OCI-LY1 (cell line): ENCODE data around the gene CEBPZOS.

ENCODE experiments used
- H2AFZ ChIP-seq: fragments of 200-600 bp; sonication (generic), shearing (Covaris generic); 2 replicates; pipeline ENCODE4 v1.6.0; 2014; ENCODE audit warnings: antibody characterized with exemption, mild to moderate bottlenecking, low read length
- H3F3A ChIP-seq: fragments of 200-600 bp; sonication (generic), shearing (Covaris generic); 2 replicates; pipeline ENCODE4 v1.6.0; 2014; ENCODE audit warnings: mild to moderate bottlenecking, antibody characterized with exemption, low read length, moderate library complexity; ENCODE audit not compliant: insufficient read depth
- H3K27ac ChIP-seq: fragments of 200-600 bp; sonication (generic); 2 replicates; pipeline ENCODE4 v1.5.1; 2014; ENCODE audit warnings: low read length, mixed run types, mild to moderate bottlenecking, low read depth; ENCODE audit not compliant: poor library complexity, severe bottlenecking
- H3K27me3 ChIP-seq: fragments of 200-600 bp; sonication (generic); 2 replicates; pipeline ENCODE4 v1.6.0; 2014; ENCODE audit warnings: antibody characterized with exemption, mild to moderate bottlenecking, low read length, moderate library complexity; ENCODE audit not compliant: insufficient read depth
- H3K36me3 ChIP-seq: fragments of 200-600 bp; sonication (generic); 2 replicates; pipeline ENCODE4 v1.6.1; 2014; ENCODE audit warnings: mild to moderate bottlenecking, antibody characterized with exemption, low read length, moderate library complexity, mixed read lengths; ENCODE audit not compliant: insufficient read depth
- H3K4me1 ChIP-seq: fragments of 200-600 bp; sonication (generic); 2 replicates; pipeline ENCODE4 v1.5.1; 2014; ENCODE audit warnings: mild to moderate bottlenecking, low read length, moderate library complexity; ENCODE audit not compliant: insufficient read depth, severe bottlenecking
- H3K4me2 ChIP-seq: fragments of 200-600 bp; sonication (generic), shearing (Covaris generic); 2 replicates; pipeline ENCODE4 v1.6.1; 2014; ENCODE audit warnings: low read length
- H3K4me3 ChIP-seq: fragments of 200-600 bp; sonication (generic); 2 replicates; pipeline ENCODE4 v1.5.1; 2014; ENCODE audit warnings: low read length, low read depth, mild to moderate bottlenecking, mixed read lengths; ENCODE audit not compliant: poor library complexity, severe bottlenecking
- H3K79me2 ChIP-seq: fragments of 200-600 bp; shearing (Covaris generic); 2 replicates; pipeline ENCODE4 v1.6.1; 2016; ENCODE audit warnings: mixed run types, low read length, mixed read lengths; ENCODE audit not compliant: insufficient read depth
- H3K9ac ChIP-seq: fragments of 200-600 bp; sonication (generic), shearing (Covaris generic); 2 replicates; pipeline ENCODE4 v1.6.1; 2014; ENCODE audit warnings: mild to moderate bottlenecking, low read length, mixed read lengths
- H3K9me2 ChIP-seq: fragments of 200-600 bp; sonication (generic), shearing (Covaris generic); 2 replicates; pipeline ENCODE4 v1.6.1; 2014; ENCODE audit warnings: low read depth, mild to moderate bottlenecking, low read length, mixed read lengths
- H3K9me3 ChIP-seq: fragments of 200-600 bp; shearing (Covaris generic); 2 replicates; pipeline ENCODE4 v1.6.1; 2014; ENCODE audit warnings: low read length, mixed read lengths
- H4K20me1 ChIP-seq: fragments of 200-600 bp; sonication (generic), shearing (Covaris generic); 2 replicates; pipeline ENCODE4 v1.6.0; 2016; ENCODE audit warnings: mild to moderate bottlenecking, low read length; ENCODE audit not compliant: insufficient read depth
- CTCF ChIP-seq: fragments of 200-600 bp; sonication (generic), shearing (Covaris generic); IDR thresholded peaks from 2 replicates; pipeline ENCODE4 v1.5.1; 2017; ENCODE audit warnings: mild to moderate bottlenecking, antibody characterized with exemption, low read length, moderate library complexity, mixed read lengths
- EZH2 ChIP-seq: fragments of 200-600 bp; sonication (generic), shearing (Covaris generic); IDR thresholded peaks from 2 replicates; pipeline ENCODE4 v1.8.0; 2017; ENCODE audit warnings: borderline replicate concordance, mixed run types, mild to moderate bottlenecking, antibody characterized with exemption, low read length, moderate library complexity, mixed read lengths

The CEBPZOS gene

GRCh38 chr2:37188570-37188969, 7.7 kb upstream of the CEBPZOS start, which contains the start of gene SULT6B1:
Gene SULT6B1 (minus strand): TSS chr2:37188670. CDS start chr2:37188640, 30 bp downstream.
- H3K9me2 ChIP-seq, result no peaks in the 10 kb centered on the region
- no peaks in the 10 kb centered on the region for H4K20me1 ChIP-seq
- H3K79me2 ChIP-seq, result no peaks in the 10 kb centered on the region
- H3K9ac ChIP-seq, result no peak within 1 kb of the TSS
- H2AFZ ChIP-seq, result no peak within 1 kb of the TSS
- H3K4me1 ChIP-seq, result no peaks in the 10 kb centered on the region
- no peaks in the 10 kb centered on the region for H3F3A ChIP-seq
- H3K4me2 ChIP-seq, result no peak within 1 kb of the TSS
- H3K36me3 ChIP-seq, result no peaks in the 10 kb centered on the region
- H3K27me3 ChIP-seq, result no peaks in the 10 kb centered on the region; the same call in 1 of the 2 replicates
- no peaks in the 10 kb centered on the region for H3K9me3 ChIP-seq
- H3K27ac ChIP-seq, result no peak within 1 kb of the TSS
- H3K4me3 ChIP-seq, result no peak within 1 kb of the TSS
- TF ChIP-seq EZH2, result no peak
- no peak for TF ChIP-seq CTCF

GRCh38 chr2:37189452-37190153, 6.7 kb upstream of the CEBPZOS start:
- Histone ChIP-seq H3K79me2 (no peaks in the 10 kb centered on the region), H3K9me2 (no peaks in the 10 kb centered on the region), H3K36me3 (no peaks in the 10 kb centered on the region), H3K4me3 (no peak overlapping the region), H3K4me2 (no peak overlapping the region), H3K27ac (no peak overlapping the region), H2AFZ (no peak overlapping the region), H3K9me3 (no peaks in the 10 kb centered on the region), H3K9ac (no peak overlapping the region), H4K20me1 (no peaks in the 10 kb centered on the region), H3F3A (no peaks in the 10 kb centered on the region), H3K27me3 (no peaks in the 10 kb centered on the region; the same call in 1 of the 2 replicates), H3K4me1 (no peaks in the 10 kb centered on the region)
- TF ChIP-seq EZH2, result no peak
- peak; percentile 35; the same call in 1 of the 2 replicates for TF ChIP-seq CTCF

- Histone ChIP-seq H3K4me3 (no peak overlapping the region), H3K4me2 (no peak overlapping the region), H4K20me1 (no peaks in the 10 kb centered on the region), H3K79me2 (no peaks in the 10 kb centered on the region), H3K9me2 (no peaks in the 10 kb centered on the region), H3F3A (no peaks in the 10 kb centered on the region), H3K36me3 (no peaks in the 10 kb centered on the region), H3K27me3 (no peaks in the 10 kb centered on the region; the same call in 1 of the 2 replicates), H3K27ac (no peak overlapping the region), H3K9me3 (no peaks in the 10 kb centered on the region), H3K4me1 (no peaks in the 10 kb centered on the region), H3K9ac (no peak overlapping the region), H2AFZ (no peak overlapping the region)
- TF ChIP-seq EZH2 (no peak), CTCF (no peak)
These were observed 6.0 kb upstream of the CEBPZOS start for GRCh38 chr2:37190290-37190689.
